Kidney glomerular epithelial cell (primary cell): ENCODE results near the gene IL6R.
"Not testable (repeated sequence)": the region's sequence is repeated elsewhere in the genome, so short reads cannot be mapped to it uniquely, and the experiment has no call there.

ENCODE experiments used
- DNase-seq: peaks from one replicate; lab custom pipeline; 2025; lab: John Stamatoyannopoulos, UW

The IL6R gene

DNA sequence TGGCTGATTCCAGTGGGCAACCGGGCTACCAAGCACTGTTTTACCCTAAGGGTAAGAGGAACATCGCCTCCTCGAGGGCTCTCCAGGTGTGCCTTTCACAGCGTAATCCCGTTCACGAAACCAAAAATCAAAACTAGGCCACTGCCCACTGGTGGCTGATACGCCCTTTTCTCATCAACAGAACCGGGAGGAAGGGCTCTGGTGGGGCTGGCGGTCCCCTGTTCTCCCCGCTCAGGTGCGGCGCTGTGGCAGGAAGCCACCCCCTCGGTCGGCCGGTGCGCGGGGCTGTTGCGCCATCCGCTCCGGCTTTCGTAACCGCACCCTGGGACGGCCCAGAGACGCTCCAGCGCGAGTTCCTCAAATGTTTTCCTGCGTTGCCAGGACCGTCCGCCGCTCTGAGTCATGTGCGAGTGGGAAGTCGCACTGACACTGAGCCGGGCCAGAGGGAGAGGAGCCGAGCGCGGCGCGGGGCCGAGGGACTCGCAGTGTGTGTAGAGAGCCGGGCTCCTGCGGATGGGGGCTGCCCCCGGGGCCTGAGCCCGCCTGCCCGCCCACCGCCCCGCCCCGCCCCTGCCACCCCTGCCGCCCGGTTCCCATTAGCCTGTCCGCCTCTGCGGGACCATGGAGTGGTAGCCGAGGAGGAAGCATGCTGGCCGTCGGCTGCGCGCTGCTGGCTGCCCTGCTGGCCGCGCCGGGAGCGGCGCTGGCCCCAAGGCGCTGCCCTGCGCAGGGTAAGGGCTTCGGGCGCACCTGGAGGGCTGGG, at the start of gene IL6R:
Gene IL6R (plus strand): TSS at position 360 of the 763 bp plus-strand sequence. CDS start 287 bp downstream, at position 647.
- DNase-seq = peak; percentile 82

DNA sequence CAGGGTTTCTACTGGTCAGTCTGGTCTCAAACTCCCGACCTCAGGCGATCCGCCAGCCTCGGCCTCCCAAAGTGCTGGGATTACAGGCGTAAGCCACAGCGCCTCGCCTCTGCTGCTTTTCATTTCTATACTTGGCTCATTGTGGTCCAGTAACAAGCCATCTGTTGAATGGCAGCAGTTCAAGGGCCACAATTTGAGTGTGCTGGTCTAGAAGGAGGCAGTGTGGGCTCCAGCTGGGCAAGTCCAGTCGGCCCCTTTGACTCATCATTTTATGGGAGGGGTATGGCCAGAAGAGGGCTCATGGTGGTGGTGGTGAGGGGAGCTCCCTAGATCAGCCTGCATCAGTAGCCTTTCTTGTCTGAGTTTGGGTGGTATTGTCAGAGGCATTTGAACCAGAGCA, 46.6 kb upstream of the IL6R start:
- DNase-seq = no peak

DNA sequence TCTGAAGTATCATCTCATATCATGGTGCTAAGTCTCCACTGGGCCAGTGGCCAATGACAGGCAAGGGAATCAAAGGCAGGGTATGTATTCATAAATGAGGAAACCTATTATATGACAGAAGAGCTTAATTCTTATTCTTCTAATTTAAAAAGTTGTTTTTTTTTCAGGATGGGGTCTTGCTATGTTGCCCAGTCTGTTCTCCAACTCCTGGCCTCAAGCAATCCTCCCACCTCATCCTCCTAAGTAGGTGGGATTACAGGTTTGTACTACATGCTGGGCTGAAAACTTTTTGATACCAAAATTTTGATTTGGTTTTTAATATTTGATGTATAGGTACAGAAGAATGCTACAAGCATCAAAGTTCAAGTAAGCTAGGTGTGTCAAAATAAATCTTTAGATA, 44.9 kb upstream of the IL6R start:
- no peak for DNase-seq

DNA sequence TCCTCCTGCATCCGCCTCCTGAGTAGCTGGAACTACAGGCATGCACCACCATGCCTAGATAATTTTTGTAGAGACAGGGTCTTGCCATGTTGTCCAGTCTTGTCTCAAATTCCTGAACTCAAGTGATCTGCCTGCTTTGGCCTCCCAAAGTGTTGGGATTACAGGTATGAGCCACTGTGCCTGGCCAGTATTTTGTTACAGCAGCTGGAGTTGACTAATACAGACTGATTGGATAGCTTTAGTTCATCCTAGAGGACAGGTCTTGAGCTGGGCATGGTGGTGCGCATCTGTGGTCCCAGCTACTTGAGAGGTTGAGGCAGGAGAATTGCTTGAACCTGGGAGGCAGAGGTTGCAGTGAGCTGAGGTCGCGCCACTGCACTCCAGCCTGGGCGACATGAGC, 44.3 kb upstream of the IL6R start:
- not testable (repeated sequence) for DNase-seq

DNA sequence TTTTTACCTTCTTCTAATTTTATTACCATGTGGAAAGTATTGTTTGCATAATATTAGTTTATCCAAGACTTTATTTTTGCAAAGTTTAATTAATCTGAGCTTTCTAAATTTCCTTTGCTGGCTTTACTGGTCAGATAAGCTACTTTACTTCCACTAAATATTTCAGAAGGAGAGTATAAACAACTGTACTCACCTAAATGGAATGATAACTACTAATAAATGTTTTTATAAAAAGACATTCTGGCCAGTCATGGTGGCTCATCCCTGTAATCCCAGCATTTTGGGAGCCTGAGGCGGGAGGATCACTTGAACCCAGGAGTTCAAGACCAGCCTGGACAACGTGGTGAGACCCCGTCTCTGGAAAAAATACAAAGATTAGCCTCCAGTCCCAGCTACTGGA, 43.8 kb upstream of the IL6R start:
- DNase-seq = no peak

DNA sequence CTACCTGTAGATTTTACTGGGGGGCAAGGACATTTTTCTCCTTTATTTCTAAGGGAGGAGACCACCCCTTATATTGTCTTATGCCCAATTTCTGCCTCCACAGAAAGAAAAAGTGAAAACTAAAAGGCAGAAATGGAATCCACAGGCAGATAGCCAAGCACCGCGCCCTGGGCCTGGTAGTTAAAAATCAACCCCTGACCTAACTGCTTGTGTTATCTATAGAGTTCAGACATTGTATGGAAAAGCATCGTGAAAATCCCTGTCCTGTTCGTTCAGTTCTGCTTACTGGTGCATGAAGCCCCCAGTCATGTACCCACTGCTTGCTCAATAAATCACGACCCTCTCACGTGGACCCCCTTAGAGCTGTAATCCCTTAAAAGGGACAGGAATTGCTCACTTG, 33.7 kb upstream of the IL6R start:
- DNase-seq = no peak

DNA sequence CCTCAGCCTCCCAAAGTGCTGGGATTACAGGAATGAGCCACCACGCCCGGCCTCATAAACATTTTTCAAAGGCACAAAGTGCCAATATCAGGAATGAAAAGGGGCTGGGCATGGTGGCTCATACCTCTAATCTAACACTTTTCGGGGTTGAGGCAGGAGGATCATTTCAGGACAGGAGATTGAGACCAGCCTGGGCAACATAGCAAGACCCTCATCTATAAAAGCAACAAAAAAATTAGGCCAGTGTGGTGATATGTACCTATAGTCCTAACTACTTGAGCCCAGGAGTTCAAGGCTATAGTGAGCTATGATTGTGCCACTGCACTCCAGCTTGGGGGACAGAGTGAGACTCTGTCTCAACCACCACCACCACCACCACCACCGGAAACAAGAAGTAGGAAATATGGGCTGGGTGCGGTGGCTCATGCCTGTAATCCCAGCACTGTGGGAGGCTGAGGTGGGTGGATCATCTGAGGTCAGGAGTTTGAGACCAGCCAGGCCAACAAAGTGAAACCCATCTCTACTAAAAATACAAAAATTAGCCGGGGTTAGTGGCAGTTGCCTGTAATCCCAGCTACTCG, 31.3 kb upstream of the IL6R start:
- DNase-seq = not testable (repeated sequence)

DNA sequence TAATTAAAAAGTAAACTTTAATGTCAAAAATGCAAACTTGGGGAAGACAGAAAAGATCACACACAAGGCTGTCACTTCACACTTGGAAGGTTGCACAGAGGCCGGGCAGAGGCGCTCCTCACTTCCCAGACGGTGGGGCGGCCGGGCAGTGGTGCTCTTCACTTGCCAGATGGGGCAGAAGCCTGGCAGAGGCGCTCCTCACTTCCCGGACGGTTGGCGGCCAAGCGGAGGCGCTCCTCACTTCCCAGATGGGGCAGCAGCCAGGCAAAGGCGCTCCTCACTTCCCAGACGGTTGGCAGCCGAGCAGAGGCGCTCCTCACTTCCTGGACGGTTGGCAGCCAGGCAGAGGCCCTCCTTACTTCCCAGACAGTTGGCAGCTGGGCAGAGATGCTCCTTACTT, 25.8 kb upstream of the IL6R start:
- DNase-seq = no peak

DNA sequence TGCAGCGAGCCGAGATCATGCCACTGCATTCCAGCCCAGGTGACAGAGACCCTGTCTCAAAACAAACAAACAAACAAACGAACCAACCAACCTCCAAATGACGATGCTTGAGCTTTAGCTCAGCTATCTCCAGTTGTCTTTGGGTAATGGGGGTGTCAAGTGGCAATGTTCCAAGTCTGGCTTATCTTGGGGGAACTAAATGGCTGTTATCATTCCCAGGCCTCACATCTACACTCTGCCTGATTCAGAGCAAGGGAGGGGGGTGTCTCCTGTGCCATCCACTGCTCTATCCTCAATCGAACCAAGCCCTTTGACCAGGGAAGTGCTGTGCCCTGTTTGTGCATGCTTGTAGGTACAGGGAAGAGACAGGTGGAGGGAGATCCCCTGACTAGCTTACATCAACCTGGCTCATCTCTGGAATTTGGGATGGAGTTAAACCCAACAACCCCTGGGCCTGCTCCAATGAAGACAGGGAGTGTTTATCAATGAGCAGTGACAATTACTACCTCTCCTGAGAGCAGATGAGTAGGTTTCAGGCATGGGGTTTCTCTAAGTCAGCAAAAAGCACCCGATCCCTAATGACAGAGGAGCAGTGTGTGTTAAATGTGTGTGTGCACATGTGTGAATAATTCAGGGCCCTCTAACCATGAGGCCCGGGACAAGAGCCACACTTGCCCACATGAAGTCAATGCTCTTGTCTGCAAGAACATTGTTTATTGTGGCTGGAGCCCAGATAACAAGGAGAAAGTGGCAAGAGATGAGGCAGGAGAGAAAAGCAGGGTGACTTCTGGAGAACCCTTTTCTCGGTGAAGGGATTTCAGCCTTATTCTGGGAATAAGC, 20.3 kb upstream of the IL6R start:
- no peak for DNase-seq

DNA sequence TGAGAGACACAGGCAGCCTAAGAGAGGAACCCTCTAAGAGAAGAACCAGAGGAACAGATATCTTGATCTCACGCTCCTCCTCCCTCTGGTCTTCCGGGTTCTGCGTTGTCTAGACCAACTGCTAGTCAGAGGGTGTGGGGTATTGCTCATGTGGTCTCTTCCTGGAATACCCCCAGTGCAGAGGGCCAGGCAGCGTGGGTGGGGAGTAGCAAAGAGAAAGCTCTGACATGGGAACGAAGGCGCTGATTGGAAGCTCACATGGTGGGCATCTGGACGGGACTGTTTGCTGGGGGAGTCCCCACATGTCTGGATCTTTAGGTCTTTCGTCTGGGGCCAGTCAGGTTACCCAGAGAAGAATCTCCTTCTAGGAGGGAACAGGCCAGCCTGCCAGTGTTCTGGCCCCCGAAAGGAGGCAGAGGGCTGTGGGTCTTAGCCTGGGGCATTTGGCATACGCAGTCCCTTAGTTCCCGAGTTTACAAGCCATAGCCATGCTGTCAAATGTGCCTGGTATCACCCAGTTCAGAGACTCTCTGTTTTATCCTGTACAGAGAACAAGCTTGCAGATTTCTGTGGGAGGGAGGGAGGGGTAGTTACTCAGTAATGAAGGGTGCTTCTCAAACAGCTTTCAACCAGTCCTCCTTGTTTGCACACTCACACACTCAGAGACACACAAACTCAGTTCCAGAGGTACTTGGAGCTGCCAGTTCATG, 18.3 kb upstream of the IL6R start:
- no peak for DNase-seq

DNA sequence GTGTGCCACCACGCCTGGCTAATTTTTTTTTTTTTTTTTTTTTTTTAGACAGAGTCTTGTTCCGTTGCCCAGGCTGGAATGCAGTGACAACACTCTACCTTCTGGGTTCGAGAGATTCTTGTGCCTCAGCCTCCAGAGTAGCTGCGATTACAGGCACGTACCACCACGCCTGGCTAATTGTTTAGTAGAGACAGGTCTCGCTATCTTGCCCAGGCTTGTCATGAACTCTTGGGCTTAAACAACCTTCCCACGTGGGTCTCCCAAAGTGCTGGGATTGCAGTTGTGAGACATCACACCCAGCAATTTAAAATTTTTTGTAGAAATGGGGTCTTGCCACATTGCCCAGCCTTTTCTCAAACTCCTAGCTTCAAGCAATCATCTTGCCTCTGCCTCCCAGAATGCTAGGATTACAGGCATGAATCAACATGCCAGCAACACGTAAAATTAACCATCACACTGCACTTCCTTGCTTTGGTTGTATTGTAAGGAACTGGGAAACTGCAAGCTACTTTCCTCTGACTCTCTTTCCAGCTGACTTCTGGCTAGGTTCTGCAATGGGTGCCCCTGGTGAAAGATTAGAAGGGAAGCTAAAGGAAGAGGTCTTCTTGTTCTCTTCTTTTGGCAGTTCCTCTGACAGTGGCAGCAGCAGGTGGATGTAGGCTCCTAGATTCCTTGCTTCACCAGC, 13.9 kb upstream of the IL6R start:
- no peak for DNase-seq

DNA sequence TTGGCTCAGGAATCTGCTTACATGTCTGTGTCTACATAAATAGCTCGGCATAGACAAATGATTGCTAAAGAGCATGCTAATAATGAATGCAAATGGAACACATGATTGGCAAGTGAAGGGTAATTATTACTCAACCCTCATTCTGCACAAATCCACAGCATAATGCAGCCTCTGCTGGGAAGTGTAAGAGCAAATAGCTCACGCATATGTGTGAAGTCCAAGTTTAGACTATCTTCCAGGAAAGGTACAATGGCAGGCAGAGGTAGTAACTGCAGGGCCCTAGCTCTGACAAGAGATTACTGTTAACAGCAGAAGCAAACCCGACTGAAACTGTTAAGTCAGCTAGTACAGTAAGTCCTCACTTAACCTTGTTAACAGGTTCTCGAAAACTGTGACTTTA, 7.0 kb upstream of the IL6R start:
- DNase-seq = no peak

DNA sequence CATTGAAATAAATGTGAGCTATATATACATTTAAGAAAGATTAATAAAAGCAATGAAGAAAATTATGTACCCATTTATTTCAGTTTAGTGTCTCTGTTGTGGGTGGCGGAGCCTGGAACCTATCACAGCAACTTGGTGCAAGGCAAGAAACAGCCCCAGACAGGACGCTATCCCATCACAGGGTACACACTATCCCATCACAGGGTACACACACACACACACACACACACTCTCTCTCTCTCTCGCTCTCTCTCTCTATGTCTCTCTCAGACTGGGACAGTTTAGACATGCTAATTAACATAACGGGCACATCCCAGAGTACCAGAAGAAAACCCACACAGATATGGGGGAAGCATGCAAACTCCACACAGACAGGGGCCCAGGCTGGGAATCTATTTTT, 6.5 kb upstream of the IL6R start:
- DNase-seq = no peak

DNA sequence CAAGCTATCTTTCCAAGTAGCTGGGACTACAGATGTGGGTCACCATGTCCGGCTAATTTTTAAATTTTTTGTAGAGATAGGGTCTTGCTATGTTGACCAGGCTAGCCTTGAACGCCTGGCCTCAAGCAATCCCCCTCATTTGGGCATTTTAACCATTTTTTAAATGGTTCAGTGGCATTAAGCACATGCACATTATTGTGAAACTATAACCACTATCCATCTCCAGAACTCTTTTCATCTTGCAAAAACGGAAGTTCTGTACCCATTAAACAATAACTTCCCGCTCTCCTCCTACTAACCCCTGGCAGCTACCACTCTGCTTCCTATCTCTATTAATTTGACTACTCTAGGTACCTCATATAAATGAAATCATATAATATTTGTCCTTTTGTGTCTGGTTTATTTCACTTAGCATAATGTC, 4.8 kb upstream of the IL6R start:
- no peak for DNase-seq

DNA sequence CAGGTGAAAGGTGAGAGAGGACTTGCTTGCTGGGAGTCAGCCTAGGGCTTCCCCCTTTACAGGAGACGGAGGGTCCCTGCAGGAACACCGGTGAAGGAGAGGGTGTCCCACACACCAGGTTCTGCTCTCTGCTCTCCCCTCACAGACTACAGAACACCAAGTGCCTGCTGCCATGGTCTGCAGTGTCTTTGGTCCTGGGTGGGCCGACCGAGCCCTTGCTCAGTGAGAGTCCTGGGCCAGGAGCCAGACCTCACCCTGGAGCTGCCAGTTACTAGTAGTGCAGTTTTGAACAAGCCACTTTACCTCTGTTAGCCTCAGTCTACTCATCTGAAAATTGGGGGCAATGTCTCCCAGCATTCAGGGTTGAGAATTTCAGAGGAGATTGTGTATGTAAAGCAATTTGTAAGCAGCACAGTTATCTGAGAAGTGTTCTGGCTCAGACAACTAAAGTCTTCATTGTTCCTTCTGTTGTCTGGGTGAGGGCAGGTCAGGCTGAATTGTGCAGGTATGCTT, 2.7 kb upstream of the IL6R start:
- no peak for DNase-seq

DNA sequence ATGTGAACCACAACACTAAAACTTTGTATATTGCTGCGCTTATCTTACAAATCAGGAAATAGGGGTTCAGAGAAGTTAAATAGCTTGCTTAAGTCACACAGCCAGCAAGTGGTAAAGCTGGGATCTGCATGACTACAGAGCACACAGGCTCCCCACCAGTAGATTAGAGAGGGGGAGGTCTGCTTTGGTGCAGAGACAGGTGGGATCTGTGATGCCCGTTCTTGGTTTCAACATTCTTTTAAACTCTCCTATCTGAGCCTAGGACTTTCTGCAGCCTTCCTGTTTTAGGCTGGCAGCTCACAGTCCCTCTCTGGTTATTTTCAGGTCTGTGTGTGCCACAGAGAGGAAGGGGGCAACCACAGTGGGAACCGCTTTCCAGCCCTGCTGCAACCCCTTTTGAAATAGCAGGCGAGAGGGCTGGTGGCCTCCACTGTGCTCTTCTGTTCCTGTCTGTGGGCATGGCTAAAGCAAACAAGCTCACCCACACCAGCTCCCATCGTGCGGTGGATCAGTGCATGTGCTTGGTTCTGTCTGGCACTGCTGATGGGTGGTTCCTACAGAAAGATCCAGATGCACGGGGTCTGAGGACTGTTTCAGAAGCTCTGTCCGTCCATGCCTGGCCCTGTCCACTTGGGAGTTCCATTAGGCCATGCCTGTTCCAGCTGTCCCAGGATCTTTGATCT, 1.7 kb upstream of the IL6R start:
- DNase-seq = no peak

DNA sequence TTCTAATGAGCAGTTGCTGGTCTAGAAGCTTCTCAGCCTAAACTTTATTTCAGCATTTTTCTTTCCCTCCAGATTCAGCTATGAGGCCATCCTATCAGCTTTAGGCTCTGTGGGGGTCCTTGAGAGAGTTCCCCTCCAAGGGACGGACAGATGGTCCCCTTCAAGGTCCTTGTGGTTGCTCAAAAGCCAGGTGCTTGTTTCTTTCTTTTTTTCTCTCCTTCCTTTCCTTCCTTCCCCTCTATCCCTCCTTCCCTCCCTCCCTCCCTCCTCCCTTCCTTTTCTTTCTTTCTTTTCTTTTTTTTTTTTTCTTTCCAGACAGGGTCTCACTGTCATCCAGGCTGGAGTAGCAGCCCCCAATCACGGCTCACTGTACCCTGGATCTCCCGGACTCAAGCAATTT, 1.2 kb upstream of the IL6R start:
- no peak for DNase-seq

DNA sequence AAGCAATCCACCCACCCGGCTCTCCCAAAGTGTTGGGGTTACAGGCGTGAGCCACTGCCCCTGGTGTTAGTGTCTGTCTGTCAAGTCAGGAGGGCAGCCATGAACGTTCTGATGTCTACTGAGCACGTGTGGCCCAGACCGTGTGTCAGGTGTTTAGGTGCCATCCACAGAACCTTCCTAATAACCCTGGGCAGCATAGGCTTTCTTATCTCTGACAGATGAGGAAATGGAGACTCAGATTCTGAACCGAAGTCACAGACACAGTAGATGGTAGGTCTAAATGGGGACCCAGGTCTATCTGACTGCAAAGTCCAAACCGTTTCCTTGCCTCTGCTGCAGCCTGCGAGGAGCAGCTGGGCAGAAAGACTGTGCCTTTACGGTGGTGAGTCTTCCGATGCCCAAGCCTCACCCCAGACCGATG, 622 bp upstream of the IL6R start:
- DNase-seq = no peak

DNA sequence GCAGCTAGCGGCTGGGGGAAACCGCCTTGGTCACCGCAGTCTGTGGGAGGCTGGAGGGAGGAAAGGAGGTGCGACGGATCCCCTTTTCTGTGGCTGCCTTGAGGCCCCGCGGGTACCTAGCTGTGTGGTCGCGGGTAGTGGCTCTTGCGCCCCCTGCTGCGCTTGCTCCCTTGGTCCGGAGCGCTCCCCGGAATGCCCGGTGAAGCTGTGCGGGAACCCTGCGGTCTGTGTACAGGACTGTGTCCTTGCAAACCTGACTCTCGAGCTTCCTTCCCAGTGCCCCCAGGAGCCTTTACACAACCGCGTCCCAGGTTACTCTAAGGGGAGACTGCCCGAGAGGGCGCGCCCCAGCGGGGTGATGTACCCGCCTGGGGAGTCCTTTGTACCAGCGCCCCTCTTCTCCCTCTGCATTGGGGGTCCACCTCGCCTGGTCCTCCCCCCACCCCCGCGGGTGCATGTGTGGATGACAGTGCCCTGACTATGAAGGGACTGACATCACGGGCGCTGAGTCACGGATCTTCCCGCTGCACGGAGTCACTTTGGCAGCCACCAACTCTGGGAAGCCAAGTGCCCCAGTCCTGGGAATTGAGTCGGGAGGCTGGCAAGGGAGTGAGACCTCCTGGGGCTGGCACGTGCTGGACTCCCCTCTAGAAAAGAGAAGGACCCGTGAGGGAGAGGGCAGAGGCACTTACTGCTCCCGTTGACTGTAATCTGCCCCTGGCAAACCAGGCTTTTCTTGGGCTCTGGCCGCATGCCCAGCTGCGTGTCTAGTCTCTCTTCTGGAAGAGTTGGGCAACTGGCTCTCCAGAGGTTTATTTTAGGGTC, 816 bp downstream of the IL6R start:
- no peak for DNase-seq

DNA sequence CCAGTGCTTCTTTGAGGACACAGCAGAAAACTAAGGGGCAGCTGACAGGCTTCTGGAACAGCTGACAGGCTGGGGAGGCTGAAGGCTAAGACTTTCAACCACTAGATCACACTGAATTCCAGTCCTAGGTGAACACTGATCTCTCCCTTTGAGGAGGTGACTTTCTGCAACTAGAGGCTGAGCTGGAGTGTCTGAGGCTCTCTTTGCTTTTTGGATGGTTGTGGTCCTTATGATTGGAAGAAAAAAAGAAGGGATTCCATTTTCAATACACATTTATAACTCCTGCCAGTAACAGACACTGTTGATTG, 1.4 kb downstream of the IL6R start:
- DNase-seq = no peak
